ENCODE measurements around the gene DEDD2.

DEDD2 gene

DNA sequence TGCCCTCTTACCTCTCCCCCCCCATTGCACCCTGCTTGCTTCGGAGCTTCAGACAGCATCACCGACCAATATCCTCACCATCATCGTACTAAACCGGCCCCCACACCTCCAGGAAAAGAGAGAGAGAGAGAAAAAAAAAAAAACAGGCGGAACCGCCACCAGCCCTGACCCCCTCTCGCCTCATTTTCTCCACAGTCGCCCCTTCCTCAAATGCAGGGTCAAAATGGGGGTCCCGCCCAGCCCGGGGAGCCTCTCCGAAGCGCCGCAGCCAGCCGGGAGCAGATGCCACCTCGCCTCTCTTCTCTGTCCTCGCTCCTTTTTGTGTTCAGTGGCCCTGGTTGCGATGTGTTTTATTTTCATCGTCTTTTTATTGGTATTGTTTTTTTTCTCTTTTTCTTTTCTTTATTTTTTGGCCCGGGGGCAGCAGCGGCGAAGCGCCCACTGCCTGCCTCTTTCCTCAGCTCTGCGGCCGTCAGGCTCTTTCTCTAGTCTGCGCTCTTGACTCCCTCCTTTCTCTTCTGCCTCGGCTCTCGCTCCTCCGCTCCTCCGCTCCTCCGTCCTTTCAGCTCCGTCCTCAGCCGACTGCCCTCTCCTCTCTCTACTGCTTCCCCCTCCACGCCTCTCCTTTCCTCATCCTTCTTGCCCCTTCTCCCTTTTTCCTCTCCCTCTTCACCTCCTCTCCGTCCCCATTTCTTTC is 41.4 kb downstream of the DEDD2 start:
- DNase-seq (ENCODE audit: low read depth in 1 of 2, low spot score in 1 of 2) = no peak

DNA sequence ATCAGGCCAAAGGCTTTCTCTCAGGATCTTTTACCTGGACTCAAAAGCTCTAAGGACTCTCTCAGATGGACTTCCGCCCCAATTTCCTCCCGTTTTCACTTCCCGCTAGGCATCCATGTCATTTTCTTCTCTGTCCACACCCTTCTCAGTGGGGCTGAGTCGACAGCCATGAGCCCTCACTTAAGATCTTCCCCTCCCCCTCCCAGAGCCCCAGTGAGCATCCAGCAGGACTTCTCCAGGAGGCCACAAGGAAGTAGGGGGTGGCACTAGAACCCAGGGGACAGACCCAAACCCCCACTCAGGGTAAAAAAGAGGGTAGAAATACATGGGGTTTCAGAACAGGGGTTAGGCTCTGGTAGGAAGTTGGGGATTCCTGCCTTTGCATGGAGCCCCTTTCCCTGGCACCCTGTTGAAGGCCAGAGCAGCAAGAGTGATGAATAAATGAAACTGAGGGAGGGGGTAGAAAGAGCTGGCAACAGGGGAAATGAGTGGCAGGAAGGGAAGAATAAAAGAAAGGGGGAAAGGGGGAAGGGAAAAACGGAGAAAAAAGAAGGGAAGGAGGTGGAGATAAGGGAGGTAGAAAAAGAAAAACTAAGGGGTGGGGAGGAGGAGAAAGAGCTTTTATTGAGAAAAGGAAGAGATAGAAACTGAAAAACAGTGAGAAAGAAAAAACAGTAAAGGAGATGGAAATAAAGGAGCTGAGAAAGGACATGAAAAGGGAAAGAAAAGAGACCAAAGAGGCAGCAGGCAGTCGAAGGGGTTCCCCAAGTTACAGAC is 42.3 kb downstream of the DEDD2 start:
- peaks cover 38% of the 10 kb centered on the region for H3K27me3 ChIP-seq (ENCODE audit: insufficient read depth, poor library complexity, severe bottlenecking)
- DNase-seq (ENCODE audit: low read depth in 1 of 2, low spot score in 1 of 2) = no peak
- TF ChIP-seq, protein P1, sequence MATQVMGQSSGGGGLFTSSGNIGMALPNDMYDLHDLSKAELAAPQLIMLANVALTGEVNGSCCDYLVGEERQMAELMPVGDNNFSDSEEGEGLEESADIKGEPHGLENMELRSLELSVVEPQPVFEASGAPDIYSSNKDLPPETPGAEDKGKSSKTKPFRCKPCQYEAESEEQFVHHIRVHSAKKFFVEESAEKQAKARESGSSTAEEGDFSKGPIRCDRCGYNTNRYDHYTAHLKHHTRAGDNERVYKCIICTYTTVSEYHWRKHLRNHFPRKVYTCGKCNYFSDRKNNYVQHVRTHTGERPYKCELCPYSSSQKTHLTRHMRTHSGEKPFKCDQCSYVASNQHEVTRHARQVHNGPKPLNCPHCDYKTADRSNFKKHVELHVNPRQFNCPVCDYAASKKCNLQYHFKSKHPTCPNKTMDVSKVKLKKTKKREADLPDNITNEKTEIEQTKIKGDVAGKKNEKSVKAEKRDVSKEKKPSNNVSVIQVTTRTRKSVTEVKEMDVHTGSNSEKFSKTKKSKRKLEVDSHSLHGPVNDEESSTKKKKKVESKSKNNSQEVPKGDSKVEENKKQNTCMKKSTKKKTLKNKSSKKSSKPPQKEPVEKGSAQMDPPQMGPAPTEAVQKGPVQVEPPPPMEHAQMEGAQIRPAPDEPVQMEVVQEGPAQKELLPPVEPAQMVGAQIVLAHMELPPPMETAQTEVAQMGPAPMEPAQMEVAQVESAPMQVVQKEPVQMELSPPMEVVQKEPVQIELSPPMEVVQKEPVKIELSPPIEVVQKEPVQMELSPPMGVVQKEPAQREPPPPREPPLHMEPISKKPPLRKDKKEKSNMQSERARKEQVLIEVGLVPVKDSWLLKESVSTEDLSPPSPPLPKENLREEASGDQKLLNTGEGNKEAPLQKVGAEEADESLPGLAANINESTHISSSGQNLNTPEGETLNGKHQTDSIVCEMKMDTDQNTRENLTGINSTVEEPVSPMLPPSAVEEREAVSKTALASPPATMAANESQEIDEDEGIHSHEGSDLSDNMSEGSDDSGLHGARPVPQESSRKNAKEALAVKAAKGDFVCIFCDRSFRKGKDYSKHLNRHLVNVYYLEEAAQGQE (IDR thresholded peaks at IDR 0.05; ENCODE audit: insufficient replicate concordance, low read depth) = no peak
- TF ChIP-seq SPI1 (IDR thresholded peaks at IDR 0.05; ENCODE audit: borderline replicate concordance, low read depth) = no peak
- TF ChIP-seq, protein P2, sequence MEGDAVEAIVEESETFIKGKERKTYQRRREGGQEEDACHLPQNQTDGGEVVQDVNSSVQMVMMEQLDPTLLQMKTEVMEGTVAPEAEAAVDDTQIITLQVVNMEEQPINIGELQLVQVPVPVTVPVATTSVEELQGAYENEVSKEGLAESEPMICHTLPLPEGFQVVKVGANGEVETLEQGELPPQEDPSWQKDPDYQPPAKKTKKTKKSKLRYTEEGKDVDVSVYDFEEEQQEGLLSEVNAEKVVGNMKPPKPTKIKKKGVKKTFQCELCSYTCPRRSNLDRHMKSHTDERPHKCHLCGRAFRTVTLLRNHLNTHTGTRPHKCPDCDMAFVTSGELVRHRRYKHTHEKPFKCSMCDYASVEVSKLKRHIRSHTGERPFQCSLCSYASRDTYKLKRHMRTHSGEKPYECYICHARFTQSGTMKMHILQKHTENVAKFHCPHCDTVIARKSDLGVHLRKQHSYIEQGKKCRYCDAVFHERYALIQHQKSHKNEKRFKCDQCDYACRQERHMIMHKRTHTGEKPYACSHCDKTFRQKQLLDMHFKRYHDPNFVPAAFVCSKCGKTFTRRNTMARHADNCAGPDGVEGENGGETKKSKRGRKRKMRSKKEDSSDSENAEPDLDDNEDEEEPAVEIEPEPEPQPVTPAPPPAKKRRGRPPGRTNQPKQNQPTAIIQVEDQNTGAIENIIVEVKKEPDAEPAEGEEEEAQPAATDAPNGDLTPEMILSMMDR (IDR thresholded peaks at IDR 0.05; ENCODE audit: insufficient read depth, low read length) = no peak
- no peak overlapping the region for H3K27ac ChIP-seq (replicated peaks)
- no peak overlapping the region for H3K4me3 ChIP-seq (replicated peaks; ENCODE audit: insufficient read depth, low read length)

More for the DNA sequence above, 41.4 kb downstream of the DEDD2 start:
- TF ChIP-seq, protein P2 (IDR thresholded peaks at IDR 0.05; ENCODE audit: insufficient read depth, low read length) = no peak
- TF ChIP-seq GABPA (IDR thresholded peaks at IDR 0.05; ENCODE audit: low read depth) (no peak), SPI1 (IDR thresholded peaks at IDR 0.05; ENCODE audit: borderline replicate concordance, low read depth) (no peak), POLR2AphosphoS5 (IDR thresholded peaks at IDR 0.05; ENCODE audit: low read depth) (no peak)
- TF ChIP-seq, protein P1 (IDR thresholded peaks at IDR 0.05; ENCODE audit: insufficient replicate concordance, low read depth) = no peak
- Histone ChIP-seq H3K27me3 (ENCODE audit: insufficient read depth, poor library complexity, severe bottlenecking) (peaks cover 38% of the 10 kb centered on the region), H3K27ac (replicated peaks) (no peak overlapping the region), H3K4me3 (replicated peaks; ENCODE audit: insufficient read depth, low read length) (peak overlapping the region; percentile 36)

DNA sequence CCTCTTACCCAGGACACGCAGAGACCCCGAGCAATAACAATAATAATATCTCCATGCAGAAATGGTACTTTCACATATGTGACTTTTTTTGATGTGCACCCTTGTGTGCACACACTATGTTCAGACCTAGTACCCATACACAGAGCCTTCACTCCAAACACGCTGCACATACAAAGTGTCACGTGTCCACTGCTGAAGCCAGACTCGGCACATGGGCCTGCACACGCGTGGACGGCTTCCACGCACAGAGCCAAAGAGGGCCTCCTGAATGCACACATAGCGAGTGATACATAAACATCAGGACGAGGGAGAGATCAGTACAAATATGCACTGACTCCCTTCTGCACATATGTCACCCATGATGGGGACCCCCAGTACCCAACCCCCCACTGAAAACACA is 43.3 kb downstream of the DEDD2 start:
- no peak overlapping the region for H3K4me3 ChIP-seq (replicated peaks; ENCODE audit: insufficient read depth, low read length)
- H3K27me3 ChIP-seq (ENCODE audit: insufficient read depth, poor library complexity, severe bottlenecking) = peaks cover 37% of the 10 kb centered on the region
- TF ChIP-seq SPI1 (IDR thresholded peaks at IDR 0.05; ENCODE audit: borderline replicate concordance, low read depth) (no peak), GABPA (IDR thresholded peaks at IDR 0.05; ENCODE audit: low read depth) (no peak), POLR2AphosphoS5 (IDR thresholded peaks at IDR 0.05; ENCODE audit: low read depth) (no peak)
- TF ChIP-seq, protein P1 (IDR thresholded peaks at IDR 0.05; ENCODE audit: insufficient replicate concordance, low read depth) = no peak
- TF ChIP-seq, protein P2 (IDR thresholded peaks at IDR 0.05; ENCODE audit: insufficient read depth, low read length) = no peak
- H3K27ac ChIP-seq (replicated peaks) = no peak overlapping the region
- DNase-seq (ENCODE audit: low read depth in 1 of 2, low spot score in 1 of 2) = no peak

Data from HL-60 (cell line).